NOMO-1 (cell line): ENCODE data around the gene RNF145.
"Not testable (repeated sequence)": the region's sequence is repeated elsewhere in the genome, so short reads cannot be mapped to it uniquely, and the experiment has no call there.

Source experiments
- DNase-seq, 2 experiments: peaks; one replicate each; lab custom pipeline; 2025; ENCODE audit not compliant: unreplicated experiment in 2 of 2; lab: John Stamatoyannopoulos, UW

RNF145 gene

GRCh38 chr5:159161361-159162214 lies 47.8 kb downstream of the RNF145 start:
- DNase-seq: no peak

- not testable (repeated sequence) for DNase-seq
Measured at GRCh38 chr5:159158553-159159091, 50.7 kb downstream of the RNF145 start.

- no peak for DNase-seq
Measured at GRCh38 chr5:159157552-159157951, 51.8 kb downstream of the RNF145 start.

- peak; percentile 45 to 82 for DNase-seq
Measured at GRCh38 chr5:159156426-159157238, 52.7 kb downstream of the RNF145 start.

- DNase-seq: peak in 1 of 2 experiments; percentile 57
Measured at GRCh38 chr5:159155960-159156359, 53.4 kb downstream of the RNF145 start.

GRCh38 chr5:159152876-159153275 lies 56.5 kb downstream of the RNF145 start:
- no peak for DNase-seq

- DNase-seq: no peak
Measured at GRCh38 chr5:159149085-159149484, 60.3 kb downstream of the RNF145 start.

GRCh38 chr5:159147976-159148375 lies 61.4 kb downstream of the RNF145 start:
- DNase-seq: no peak

- DNase-seq: no peak
Measured at GRCh38 chr5:159146839-159147238, 62.5 kb downstream of the RNF145 start.

GRCh38 chr5:159145160-159145559 lies 64.2 kb downstream of the RNF145 start:
- DNase-seq: not testable (repeated sequence)

GRCh38 chr5:159139802-159140201 lies 69.6 kb downstream of the RNF145 start:
- DNase-seq: no peak

- no peak for DNase-seq
Measured at GRCh38 chr5:159135896-159136531, 73.3 kb downstream of the RNF145 start.

- peak; percentile 26 to 55 for DNase-seq
Measured at GRCh38 chr5:159133041-159133741, 76.2 kb downstream of the RNF145 start.

- no peak for DNase-seq
Measured at GRCh38 chr5:159132429-159133040, 76.8 kb downstream of the RNF145 start.

GRCh38 chr5:159131951-159132350 lies 77.4 kb downstream of the RNF145 start:
- no peak for DNase-seq

- DNase-seq: no peak
Measured at GRCh38 chr5:159130871-159131270, 78.5 kb downstream of the RNF145 start.

GRCh38 chr5:159128070-159128541 lies 81.2 kb downstream of the RNF145 start:
- DNase-seq: no peak

- no peak for DNase-seq
Measured at GRCh38 chr5:159123700-159124099, 85.7 kb downstream of the RNF145 start.

- no peak for DNase-seq
Measured at GRCh38 chr5:159123189-159123588, 86.2 kb downstream of the RNF145 start.

GRCh38 chr5:159121061-159121460 lies 88.3 kb downstream of the RNF145 start:
- no peak for DNase-seq
